HepG2 (cell line): Measurements from ENCODE around the gene SH2D2A. TPM values are rescaled to one million over a fixed set of nuclear protein-coding genes. Genes with fewer than 3 reads are reported as not detected.

Experiments used
- ADNP ChIP-seq: sonication (generic); formaldehyde crosslinking; IDR thresholded peaks from 2 replicates; pipeline ENCODE4 v1.4.0; 2020; ENCODE audit warnings: missing genetic modification reagents
- EEA1 ChIP-seq: sonication (generic); formaldehyde crosslinking; IDR thresholded peaks from 2 replicates; pipeline ENCODE4 v1.5.1; 2020; ENCODE audit warnings: mild to moderate bottlenecking, missing genetic modification reagents, borderline replicate concordance
- RAD21 ChIP-seq: fragments of 450-650 bp; formaldehyde crosslinking; IDR thresholded peaks from 2 replicates; pipeline ENCODE4 v1.5.0; 2020; ENCODE audit warnings: mild to moderate bottlenecking
- SAFB2 ChIP-seq: sonication (generic); formaldehyde crosslinking; IDR thresholded peaks from 2 replicates; pipeline ENCODE4 v1.5.1; 2020; ENCODE audit warnings: missing genetic modification reagents, low read depth, mild to moderate bottlenecking, borderline replicate concordance
- TCF7 ChIP-seq: sonication (generic); IDR thresholded peaks from 2 replicates; pipeline ENCODE4 v1.6.1; 2016; ENCODE audit warnings: antibody characterized with exemption, low read depth
- THAP11 ChIP-seq: IDR thresholded peaks from 2 replicates; pipeline ENCODE4 v1.6.1; 2016; ENCODE audit warnings: missing biosample characterization, missing genetic modification reagents
- ZSCAN9 ChIP-seq: IDR thresholded peaks from 2 replicates; pipeline ENCODE4 v1.6.1; 2016; ENCODE audit warnings: borderline replicate concordance
- polyA plus RNA-seq, 8 experiments: library from polyadenylated mRNA; depleted of rRNA in 3 of 8; stranded (reverse) in 7 of 8; unstranded in 1 of 8; fragments of >200 nt; fragmentation: Illumina TruSeq in 4 of 8; extraction: Trizol in 4 of 8; gene quantifications; 2 replicates each; pipeline versions ENCODE4 v1.2.1 to v1.2.3, GENCODE V29; 2011 to 2016; ENCODE audit warnings: low read depth in 4 of 8, missing spikeins in 1 of 8, mixed read lengths in 1 of 8; ENCODE audit not compliant: insufficient read depth in 1 of 8
- total RNA-seq, 5 experiments: library from RNA; depleted of rRNA; stranded (reverse); fragments of >200 nt; fragmentation: Illumina TruSeq; extraction: Trizol; gene quantifications; 2 replicates each; pipeline ENCODE4 v1.2.3, GENCODE V29; 2016; ENCODE audit warnings: low read depth in 1 of 5
- TF ChIP-seq, protein P1 (sequence below): sonication (generic); formaldehyde crosslinking; IDR thresholded peaks from 2 replicates; pipeline ENCODE4 v1.4.0; 2020; ENCODE audit warnings: missing genetic modification reagents
- TF ChIP-seq, protein P2 (sequence below), 2 experiments: sonication (generic) in 1 of 2; formaldehyde crosslinking in 1 of 2; IDR thresholded peaks; 2 replicates each; pipeline versions ENCODE4 v1.4.0 to v1.6.1; 2018 to 2020; ENCODE audit warnings: missing genetic modification reagents in 2 of 2, borderline replicate concordance in 1 of 2, low read depth in 1 of 2, mild to moderate bottlenecking in 1 of 2, missing biosample characterization in 1 of 2
- TF ChIP-seq, protein P3 (sequence below): sonication (generic); formaldehyde crosslinking; IDR thresholded peaks from 2 replicates; pipeline ENCODE4 v1.4.0; 2020; ENCODE audit warnings: missing genetic modification reagents
- TF ChIP-seq, protein P4 (sequence below): sonication (generic); formaldehyde crosslinking; IDR thresholded peaks from 2 replicates; pipeline ENCODE4 v1.4.0; 2020; ENCODE audit warnings: missing genetic modification reagents, borderline replicate concordance
- TF ChIP-seq, protein P5 (sequence below): sonication (generic); formaldehyde crosslinking; IDR thresholded peaks from 2 replicates; pipeline ENCODE4 v1.5.0; 2020; ENCODE audit warnings: mild to moderate bottlenecking, missing genetic modification reagents, moderate library complexity
- TF ChIP-seq, protein P6 (sequence below): IDR thresholded peaks from 2 replicates; pipeline ENCODE4 v1.6.1; 2016; ENCODE audit warnings: mild to moderate bottlenecking, missing biosample characterization, missing genetic modification reagents
- TF ChIP-seq, protein P7 (sequence below): IDR thresholded peaks from 2 replicates; pipeline ENCODE4 v1.6.1; 2016; ENCODE audit warnings: missing compliant biosample characterization, missing genetic modification reagents, borderline replicate concordance

SH2D2A gene
- total and polyA plus RNA-seq, 2 of the 13 experiments (the other 11 are each of a cell fraction or from before 2014, with no cell fraction given): 0.57 to 0.73 TPM

DNA sequence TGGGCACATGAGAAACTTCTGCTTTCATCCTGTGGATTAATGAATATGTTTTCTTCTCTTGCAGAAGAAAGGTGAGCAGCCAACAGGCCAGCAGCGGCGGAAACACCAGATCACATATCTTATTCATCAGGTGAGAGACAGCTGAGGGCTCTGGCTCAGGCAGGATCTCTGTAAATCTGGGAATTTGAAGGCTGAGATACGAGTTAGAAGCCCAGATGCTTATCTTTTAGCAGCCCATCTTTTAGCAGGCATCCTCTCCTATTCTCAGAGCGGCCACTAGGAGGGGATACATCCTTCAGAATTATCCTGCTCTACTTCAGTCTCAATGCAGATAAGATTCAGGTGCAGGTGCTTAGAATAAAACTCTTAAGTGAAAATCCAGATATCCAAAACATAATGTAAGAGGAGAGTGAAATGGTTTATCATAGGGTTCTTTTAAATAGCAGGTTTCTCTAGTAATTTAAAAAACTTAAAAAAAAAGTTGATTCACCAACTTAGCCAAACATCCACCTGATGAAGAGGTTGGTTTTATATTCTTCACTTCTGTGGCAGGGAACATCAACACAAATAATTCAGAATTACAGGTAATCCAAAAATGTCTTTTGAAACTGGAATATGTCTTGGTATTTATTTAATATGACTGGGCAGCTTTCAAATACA, 19.3 kb downstream of the SH2D2A start (continued):
- TF ChIP-seq, protein P1, sequence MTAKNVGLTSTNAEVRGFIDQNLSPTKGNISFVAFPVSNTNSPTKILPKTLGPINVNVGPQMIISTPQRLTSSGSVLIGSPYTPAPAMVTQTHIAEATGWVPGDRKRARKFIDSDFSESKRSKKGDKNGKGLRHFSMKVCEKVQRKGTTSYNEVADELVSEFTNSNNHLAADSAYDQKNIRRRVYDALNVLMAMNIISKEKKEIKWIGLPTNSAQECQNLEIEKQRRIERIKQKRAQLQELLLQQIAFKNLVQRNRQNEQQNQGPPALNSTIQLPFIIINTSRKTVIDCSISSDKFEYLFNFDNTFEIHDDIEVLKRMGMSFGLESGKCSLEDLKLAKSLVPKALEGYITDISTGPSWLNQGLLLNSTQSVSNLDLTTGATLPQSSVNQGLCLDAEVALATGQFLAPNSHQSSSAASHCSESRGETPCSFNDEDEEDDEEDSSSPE (CRISPR knock-in tag): no peak
- TF ChIP-seq SAFB2 (no peak), RAD21 (CRISPR knock-in tag) (0 out of 2 replicates have a peak, but pooled peaks have one; percentile 25), EEA1 (CRISPR knock-in tag) (no peak), THAP11 (CRISPR knock-in tag) (no peak), ADNP (CRISPR knock-in tag) (no peak), TCF7 (no peak), ZSCAN9 (CRISPR knock-in tag) (no peak)
- TF ChIP-seq, protein P2, sequence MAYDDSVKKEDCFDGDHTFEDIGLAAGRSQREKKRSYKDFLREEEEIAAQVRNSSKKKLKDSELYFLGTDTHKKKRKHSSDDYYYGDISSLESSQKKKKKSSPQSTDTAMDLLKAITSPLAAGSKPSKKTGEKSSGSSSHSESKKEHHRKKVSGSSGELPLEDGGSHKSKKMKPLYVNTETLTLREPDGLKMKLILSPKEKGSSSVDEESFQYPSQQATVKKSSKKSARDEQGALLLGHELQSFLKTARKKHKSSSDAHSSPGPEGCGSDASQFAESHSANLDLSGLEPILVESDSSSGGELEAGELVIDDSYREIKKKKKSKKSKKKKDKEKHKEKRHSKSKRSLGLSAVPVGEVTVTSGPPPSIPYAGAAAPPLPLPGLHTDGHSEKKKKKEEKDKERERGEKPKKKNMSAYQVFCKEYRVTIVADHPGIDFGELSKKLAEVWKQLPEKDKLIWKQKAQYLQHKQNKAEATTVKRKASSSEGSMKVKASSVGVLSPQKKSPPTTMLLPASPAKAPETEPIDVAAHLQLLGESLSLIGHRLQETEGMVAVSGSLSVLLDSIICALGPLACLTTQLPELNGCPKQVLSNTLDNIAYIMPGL (CRISPR knock-in tag; IDR thresholded peaks at IDR 0.05; ENCODE audit: borderline replicate concordance in 1 of 2, low read depth in 1 of 2): no peak
- TF ChIP-seq, protein P3, sequence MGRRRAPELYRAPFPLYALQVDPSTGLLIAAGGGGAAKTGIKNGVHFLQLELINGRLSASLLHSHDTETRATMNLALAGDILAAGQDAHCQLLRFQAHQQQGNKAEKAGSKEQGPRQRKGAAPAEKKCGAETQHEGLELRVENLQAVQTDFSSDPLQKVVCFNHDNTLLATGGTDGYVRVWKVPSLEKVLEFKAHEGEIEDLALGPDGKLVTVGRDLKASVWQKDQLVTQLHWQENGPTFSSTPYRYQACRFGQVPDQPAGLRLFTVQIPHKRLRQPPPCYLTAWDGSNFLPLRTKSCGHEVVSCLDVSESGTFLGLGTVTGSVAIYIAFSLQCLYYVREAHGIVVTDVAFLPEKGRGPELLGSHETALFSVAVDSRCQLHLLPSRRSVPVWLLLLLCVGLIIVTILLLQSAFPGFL (CRISPR knock-in tag): no peak
- TF ChIP-seq, protein P4, sequence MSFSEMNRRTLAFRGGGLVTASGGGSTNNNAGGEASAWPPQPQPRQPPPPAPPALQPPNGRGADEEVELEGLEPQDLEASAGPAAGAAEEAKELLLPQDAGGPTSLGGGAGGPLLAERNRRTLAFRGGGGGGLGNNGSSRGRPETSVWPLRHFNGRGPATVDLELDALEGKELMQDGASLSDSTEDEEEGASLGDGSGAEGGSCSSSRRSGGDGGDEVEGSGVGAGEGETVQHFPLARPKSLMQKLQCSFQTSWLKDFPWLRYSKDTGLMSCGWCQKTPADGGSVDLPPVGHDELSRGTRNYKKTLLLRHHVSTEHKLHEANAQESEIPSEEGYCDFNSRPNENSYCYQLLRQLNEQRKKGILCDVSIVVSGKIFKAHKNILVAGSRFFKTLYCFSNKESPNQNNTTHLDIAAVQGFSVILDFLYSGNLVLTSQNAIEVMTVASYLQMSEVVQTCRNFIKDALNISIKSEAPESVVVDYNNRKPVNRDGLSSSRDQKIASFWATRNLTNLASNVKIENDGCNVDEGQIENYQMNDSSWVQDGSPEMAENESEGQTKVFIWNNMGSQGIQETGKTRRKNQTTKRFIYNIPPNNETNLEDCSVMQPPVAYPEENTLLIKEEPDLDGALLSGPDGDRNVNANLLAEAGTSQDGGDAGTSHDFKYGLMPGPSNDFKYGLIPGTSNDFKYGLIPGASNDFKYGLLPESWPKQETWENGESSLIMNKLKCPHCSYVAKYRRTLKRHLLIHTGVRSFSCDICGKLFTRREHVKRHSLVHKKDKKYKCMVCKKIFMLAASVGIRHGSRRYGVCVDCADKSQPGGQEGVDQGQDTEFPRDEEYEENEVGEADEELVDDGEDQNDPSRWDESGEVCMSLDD (CRISPR knock-in tag): no peak
- TF ChIP-seq, protein P5, sequence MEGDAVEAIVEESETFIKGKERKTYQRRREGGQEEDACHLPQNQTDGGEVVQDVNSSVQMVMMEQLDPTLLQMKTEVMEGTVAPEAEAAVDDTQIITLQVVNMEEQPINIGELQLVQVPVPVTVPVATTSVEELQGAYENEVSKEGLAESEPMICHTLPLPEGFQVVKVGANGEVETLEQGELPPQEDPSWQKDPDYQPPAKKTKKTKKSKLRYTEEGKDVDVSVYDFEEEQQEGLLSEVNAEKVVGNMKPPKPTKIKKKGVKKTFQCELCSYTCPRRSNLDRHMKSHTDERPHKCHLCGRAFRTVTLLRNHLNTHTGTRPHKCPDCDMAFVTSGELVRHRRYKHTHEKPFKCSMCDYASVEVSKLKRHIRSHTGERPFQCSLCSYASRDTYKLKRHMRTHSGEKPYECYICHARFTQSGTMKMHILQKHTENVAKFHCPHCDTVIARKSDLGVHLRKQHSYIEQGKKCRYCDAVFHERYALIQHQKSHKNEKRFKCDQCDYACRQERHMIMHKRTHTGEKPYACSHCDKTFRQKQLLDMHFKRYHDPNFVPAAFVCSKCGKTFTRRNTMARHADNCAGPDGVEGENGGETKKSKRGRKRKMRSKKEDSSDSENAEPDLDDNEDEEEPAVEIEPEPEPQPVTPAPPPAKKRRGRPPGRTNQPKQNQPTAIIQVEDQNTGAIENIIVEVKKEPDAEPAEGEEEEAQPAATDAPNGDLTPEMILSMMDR: peak; percentile 68
- TF ChIP-seq, protein P6, sequence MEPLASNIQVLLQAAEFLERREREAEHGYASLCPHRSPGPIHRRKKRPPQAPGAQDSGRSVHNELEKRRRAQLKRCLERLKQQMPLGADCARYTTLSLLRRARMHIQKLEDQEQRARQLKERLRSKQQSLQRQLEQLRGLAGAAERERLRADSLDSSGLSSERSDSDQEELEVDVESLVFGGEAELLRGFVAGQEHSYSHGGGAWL (CRISPR knock-in tag): no peak
- TF ChIP-seq, protein P7, sequence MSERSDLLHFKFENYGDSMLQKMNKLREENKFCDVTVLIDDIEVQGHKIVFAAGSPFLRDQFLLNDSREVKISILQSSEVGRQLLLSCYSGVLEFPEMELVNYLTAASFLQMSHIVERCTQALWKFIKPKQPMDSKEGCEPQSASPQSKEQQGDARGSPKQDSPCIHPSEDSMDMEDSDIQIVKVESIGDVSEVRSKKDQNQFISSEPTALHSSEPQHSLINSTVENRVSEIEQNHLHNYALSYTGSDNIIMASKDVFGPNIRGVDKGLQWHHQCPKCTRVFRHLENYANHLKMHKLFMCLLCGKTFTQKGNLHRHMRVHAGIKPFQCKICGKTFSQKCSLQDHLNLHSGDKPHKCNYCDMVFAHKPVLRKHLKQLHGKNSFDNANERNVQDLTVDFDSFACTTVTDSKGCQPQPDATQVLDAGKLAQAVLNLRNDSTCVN (CRISPR knock-in tag): no peak
- TF ChIP-seq, all 625 proteins: peak for 4
